Parathyroid adenoma (tissue), 2 donors: ENCODE results near the gene UQCC2.

ENCODE experiments used
- H2AFZ ChIP-seq: fragments of 300-600 bp; sonication (generic); one replicate; pipeline ENCODE4 v1.7.0; 2017; ENCODE audit warnings: antibody characterized with exemption, mild to moderate bottlenecking
- H3K27ac ChIP-seq: fragments of 300-600 bp; sonication (generic); one replicate; pipeline ENCODE4 v1.7.0; 2017
- H3K27me3 ChIP-seq: fragments of 300-600 bp; sonication (generic); one replicate; pipeline ENCODE4 v1.7.0; 2017; ENCODE audit warnings: low read length; ENCODE audit not compliant: control insufficient read depth, insufficient read depth
- H3K36me3 ChIP-seq: fragments of 300-600 bp; sonication (generic); one replicate; pipeline ENCODE4 v1.7.0; 2017; ENCODE audit warnings: low read length; ENCODE audit not compliant: control insufficient read depth, insufficient read depth
- H3K4me1 ChIP-seq: fragments of 300-600 bp; sonication (generic); one replicate; pipeline ENCODE4 v1.7.0; 2017; ENCODE audit warnings: control low read depth
- H3K4me2 ChIP-seq: fragments of 300-600 bp; sonication (generic); one replicate; pipeline ENCODE4 v1.7.0; 2017; ENCODE audit warnings: low read length
- H3K4me3 ChIP-seq: fragments of 300-600 bp; sonication (generic); one replicate; pipeline ENCODE4 v1.7.0; 2017; ENCODE audit warnings: low read depth, low read length
- H3K79me2 ChIP-seq: fragments of 300-600 bp; sonication (generic); one replicate; pipeline ENCODE4 v1.7.0; 2017; ENCODE audit warnings: control low read depth
- H3K9ac ChIP-seq: fragments of 300-600 bp; sonication (generic); one replicate; pipeline ENCODE4 v1.7.0; 2017; ENCODE audit warnings: mild to moderate bottlenecking
- H3K9me3 ChIP-seq: fragments of 300-600 bp; sonication (generic); one replicate; pipeline ENCODE4 v1.7.0; 2017; ENCODE audit warnings: low read length; ENCODE audit not compliant: control insufficient read depth
- TF ChIP-seq, protein P1 (sequence below): fragments of 300-600 bp; sonication (generic); IDR thresholded peaks from one replicate; pipeline ENCODE4 v1.7.0; 2017; ENCODE audit warnings: antibody characterized with exemption, mild to moderate bottlenecking
- donor health status: primary hyperparathyroidism.

Gene UQCC2

DNA sequence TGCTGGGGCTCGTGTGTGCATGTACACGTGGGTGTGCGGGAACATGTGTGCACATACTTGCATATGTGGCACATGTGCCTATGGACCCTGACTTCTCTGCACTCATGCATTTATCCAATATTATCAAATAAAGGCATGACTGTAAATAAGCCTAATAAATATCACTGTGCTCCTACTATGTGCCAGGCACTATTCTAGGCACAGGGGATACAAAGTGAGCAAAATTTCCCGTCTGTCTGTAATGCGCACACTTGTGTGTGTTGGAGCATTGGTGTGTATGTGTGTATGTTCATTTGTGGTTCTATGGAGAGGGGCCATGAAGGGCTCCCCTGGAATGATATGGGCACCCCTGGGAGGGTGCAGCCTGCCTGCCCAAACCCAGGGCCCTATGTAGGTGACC is 48.5 kb downstream of the UQCC2 start:
- Histone ChIP-seq H3K4me3 (no peak overlapping the region), H2AFZ (no peak overlapping the region), H3K4me2 (no peak overlapping the region), H3K9me3 (no peaks in the 10 kb centered on the region), H3K27me3 (no peaks in the 10 kb centered on the region), H3K4me1 (no peaks in the 10 kb centered on the region), H3K36me3 (no peaks in the 10 kb centered on the region), H3K79me2 (no peaks in the 10 kb centered on the region), H3K27ac (no peak overlapping the region), H3K9ac (no peak overlapping the region)
- TF ChIP-seq, protein P1, sequence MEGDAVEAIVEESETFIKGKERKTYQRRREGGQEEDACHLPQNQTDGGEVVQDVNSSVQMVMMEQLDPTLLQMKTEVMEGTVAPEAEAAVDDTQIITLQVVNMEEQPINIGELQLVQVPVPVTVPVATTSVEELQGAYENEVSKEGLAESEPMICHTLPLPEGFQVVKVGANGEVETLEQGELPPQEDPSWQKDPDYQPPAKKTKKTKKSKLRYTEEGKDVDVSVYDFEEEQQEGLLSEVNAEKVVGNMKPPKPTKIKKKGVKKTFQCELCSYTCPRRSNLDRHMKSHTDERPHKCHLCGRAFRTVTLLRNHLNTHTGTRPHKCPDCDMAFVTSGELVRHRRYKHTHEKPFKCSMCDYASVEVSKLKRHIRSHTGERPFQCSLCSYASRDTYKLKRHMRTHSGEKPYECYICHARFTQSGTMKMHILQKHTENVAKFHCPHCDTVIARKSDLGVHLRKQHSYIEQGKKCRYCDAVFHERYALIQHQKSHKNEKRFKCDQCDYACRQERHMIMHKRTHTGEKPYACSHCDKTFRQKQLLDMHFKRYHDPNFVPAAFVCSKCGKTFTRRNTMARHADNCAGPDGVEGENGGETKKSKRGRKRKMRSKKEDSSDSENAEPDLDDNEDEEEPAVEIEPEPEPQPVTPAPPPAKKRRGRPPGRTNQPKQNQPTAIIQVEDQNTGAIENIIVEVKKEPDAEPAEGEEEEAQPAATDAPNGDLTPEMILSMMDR, result no peak

DNA sequence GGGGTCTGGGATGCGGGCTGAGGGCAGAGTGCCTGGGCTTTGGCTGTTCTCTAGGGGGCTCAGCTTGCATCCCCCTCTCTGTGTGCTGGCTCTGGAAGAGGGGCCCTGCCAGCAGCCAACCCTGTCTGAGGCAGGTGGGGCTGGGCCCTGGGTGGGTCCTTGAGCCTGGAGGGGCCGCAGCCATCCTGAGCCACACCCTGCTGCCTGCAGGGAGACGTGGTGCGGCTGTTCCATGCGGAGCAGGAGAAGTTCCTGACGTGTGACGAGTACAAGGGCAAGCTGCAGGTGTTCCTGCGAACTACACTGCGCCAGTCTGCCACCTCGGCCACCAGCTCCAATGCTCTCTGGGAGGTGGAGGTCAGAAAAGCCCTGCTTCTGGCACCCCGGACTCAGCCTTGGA is 49.2 kb downstream of the UQCC2 start:
- no peaks in the 10 kb centered on the region for H3K4me1 ChIP-seq
- no peak overlapping the region for H3K27ac ChIP-seq
- no peaks in the 10 kb centered on the region for H3K36me3 ChIP-seq
- no peaks in the 10 kb centered on the region for H3K27me3 ChIP-seq
- H3K4me2 ChIP-seq, result no peak overlapping the region
- no peaks in the 10 kb centered on the region for H3K9me3 ChIP-seq
- H2AFZ ChIP-seq, result no peak overlapping the region
- no peaks in the 10 kb centered on the region for H3K79me2 ChIP-seq
- no peak overlapping the region for H3K9ac ChIP-seq
- no peak overlapping the region for H3K4me3 ChIP-seq
- TF ChIP-seq, protein P1, result no peak

DNA sequence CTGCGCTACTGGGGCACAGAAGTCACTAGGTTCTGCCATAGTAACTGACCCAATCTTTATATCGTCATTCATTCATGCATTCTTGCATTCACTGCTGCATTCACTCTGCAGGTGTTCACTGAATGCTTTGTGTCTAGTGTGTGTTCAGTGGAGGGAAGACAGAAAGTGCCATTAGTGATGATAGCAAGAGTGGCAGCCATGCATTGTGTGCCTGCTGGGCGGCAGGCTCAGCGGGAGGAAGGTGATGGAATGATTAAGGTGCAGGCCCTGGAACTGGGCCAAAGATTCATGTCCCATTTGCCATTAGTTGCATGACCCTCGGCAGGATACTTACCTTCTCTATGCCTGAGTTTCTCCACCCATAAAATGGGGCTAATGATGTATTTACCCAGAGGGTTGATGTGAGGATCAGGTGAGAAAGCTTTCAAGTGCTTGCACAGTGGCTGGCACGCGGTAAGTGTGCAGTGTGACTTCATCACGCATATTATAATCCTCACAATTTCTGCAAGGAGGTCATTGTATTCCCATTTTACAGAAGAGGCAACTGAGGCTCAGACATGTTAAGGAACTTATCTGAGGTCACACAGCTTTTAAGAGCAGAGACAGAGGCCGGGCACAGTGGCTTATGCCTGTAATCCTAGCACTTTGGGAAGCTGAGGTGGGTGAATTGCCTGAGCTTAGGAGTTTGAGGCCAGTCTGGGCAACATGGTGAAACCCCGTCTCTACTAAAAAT is 50.2 kb downstream of the UQCC2 start:
- Histone ChIP-seq H3K9ac (no peak overlapping the region), H3K27me3 (no peaks in the 10 kb centered on the region), H3K4me1 (no peaks in the 10 kb centered on the region), H3K4me3 (no peak overlapping the region), H3K79me2 (no peaks in the 10 kb centered on the region), H3K27ac (no peak overlapping the region), H3K4me2 (no peak overlapping the region), H3K9me3 (no peaks in the 10 kb centered on the region), H2AFZ (no peak overlapping the region), H3K36me3 (no peaks in the 10 kb centered on the region)
- TF ChIP-seq, protein P1, result no peak

DNA sequence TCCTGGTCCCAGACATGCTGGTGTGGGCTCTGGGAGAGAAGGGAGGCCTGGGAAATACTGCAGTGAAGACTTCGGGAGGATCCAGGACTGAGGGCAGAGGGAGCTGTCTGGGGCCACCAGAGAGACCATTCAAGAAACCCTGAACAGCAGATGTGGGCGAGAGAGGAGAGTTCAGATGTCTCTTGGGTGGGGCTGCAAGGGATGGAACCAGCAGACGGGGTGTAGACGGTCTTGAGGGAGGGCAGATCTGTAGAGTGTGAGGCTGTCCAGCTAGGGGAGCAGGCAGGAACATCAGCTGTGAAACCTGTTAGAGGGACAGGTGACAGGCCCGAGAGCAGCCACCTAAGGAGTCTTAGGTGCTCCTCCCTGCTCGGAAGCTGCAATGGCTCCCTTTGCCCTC is 51.5 kb downstream of the UQCC2 start:
- Histone ChIP-seq H2AFZ (no peak overlapping the region), H3K27me3 (no peaks in the 10 kb centered on the region), H3K36me3 (no peaks in the 10 kb centered on the region), H3K4me3 (no peak overlapping the region), H3K9me3 (no peaks in the 10 kb centered on the region), H3K9ac (no peak overlapping the region), H3K4me1 (no peaks in the 10 kb centered on the region), H3K4me2 (no peak overlapping the region), H3K27ac (no peak overlapping the region), H3K79me2 (no peaks in the 10 kb centered on the region)
- TF ChIP-seq, protein P1, result no peak
